KMS-11 (cell line): ENCODE results near the gene GPR17.

Source experiments
- H2AFZ ChIP-seq: fragments of 200-600 bp; sonication (generic); 2 replicates; pipeline ENCODE4 v1.6.1; 2016; ENCODE audit warnings: antibody characterized with exemption, mixed run types, low read depth
- H3K27ac ChIP-seq: fragments of 200-600 bp; sonication (generic); 2 replicates; pipeline ENCODE4 v1.6.1; 2016; ENCODE audit warnings: mild to moderate bottlenecking, mixed run types
- H3K27me3 ChIP-seq: fragments of 200-600 bp; sonication (generic); 2 replicates; pipeline ENCODE4 v1.6.1; 2017; ENCODE audit warnings: mild to moderate bottlenecking, low read depth, mixed run types, moderate library complexity; ENCODE audit not compliant: insufficient read depth
- H3K36me3 ChIP-seq: fragments of 200-600 bp; sonication (generic); 2 replicates; pipeline ENCODE4 v1.6.1; 2017; ENCODE audit warnings: mild to moderate bottlenecking, mixed run types; ENCODE audit not compliant: insufficient read depth
- H3K4me1 ChIP-seq: fragments of 200-600 bp; sonication (generic); 2 replicates; pipeline ENCODE4 v1.6.1; 2016; ENCODE audit warnings: mild to moderate bottlenecking, low read depth, mixed run types; ENCODE audit not compliant: poor library complexity, severe bottlenecking
- H3K4me2 ChIP-seq: fragments of 200-600 bp; sonication (generic); 2 replicates; pipeline ENCODE4 v1.7.0; 2016; ENCODE audit warnings: mild to moderate bottlenecking, mixed run types
- H3K4me3 ChIP-seq: fragments of 200-600 bp; sonication (generic); IDR thresholded peaks from 2 replicates; pipeline ENCODE4 v1.6.1; 2017; ENCODE audit warnings: low read depth, low read length, mixed read lengths; ENCODE audit not compliant: insufficient read depth
- H3K79me2 ChIP-seq: fragments of 200-600 bp; sonication (generic); 2 replicates; pipeline ENCODE4 v1.6.1; 2016; ENCODE audit warnings: low read depth, mixed run types; ENCODE audit not compliant: insufficient read depth
- H3K9ac ChIP-seq: fragments of 200-600 bp; sonication (generic); 2 replicates; pipeline ENCODE4 v1.6.1; 2016; ENCODE audit warnings: mild to moderate bottlenecking, mixed run types
- H4K20me1 ChIP-seq: fragments of 200-600 bp; sonication (generic); 2 replicates; pipeline ENCODE4 v1.6.1; 2016; ENCODE audit warnings: mild to moderate bottlenecking, mixed run types; ENCODE audit not compliant: insufficient read depth
- TF ChIP-seq, protein P1 (sequence below): fragments of 200-600 bp; sonication (generic); conservative IDR thresholded peaks from 2 replicates; pipeline ENCODE4 v1.6.1; 2017; ENCODE audit warnings: low read depth, mild to moderate bottlenecking, antibody characterized with exemption, low read length, moderate library complexity, mixed read lengths

The GPR17 gene

DNA sequence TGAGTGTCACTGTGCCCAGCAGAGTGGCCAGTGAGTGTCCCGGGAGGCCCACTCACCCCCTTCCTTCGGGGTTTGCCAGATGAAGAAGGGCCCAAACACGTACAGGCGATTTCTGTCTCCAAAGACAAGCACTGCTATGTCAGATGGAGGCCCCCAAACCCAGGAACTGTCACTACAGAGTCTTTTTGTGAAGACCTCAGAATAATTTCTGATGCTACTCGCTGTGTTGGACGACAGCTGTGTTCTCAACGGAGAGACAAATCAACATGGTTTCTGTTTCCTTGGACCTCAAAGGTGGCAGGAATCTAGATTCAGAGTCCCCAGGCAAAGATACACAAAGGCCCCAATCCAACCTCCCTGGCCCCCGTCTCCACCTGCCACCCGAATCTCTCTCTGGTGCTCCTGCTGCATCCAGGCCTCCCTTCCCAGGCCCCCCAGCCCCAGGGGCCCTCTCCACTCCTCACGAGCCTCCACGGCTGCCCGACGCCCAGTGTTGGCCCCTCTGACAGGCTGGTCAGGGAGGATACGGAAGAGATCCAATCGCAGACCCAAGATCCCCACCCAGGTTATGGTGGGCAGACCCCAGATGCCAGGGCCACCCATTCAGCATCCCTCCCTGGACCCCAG is 2.4 kb upstream of the GPR17 start:
- no peaks in the 10 kb centered on the region for H3K4me1 ChIP-seq
- H3K9ac ChIP-seq, result no peak overlapping the region
- no peak overlapping the region for H3K27ac ChIP-seq
- no peaks in the 10 kb centered on the region for H3K36me3 ChIP-seq
- no peaks in the 10 kb centered on the region for H3K79me2 ChIP-seq
- H3K4me2 ChIP-seq, result no peak overlapping the region
- no peaks in the 10 kb centered on the region for H3K27me3 ChIP-seq
- TF ChIP-seq, protein P1, sequence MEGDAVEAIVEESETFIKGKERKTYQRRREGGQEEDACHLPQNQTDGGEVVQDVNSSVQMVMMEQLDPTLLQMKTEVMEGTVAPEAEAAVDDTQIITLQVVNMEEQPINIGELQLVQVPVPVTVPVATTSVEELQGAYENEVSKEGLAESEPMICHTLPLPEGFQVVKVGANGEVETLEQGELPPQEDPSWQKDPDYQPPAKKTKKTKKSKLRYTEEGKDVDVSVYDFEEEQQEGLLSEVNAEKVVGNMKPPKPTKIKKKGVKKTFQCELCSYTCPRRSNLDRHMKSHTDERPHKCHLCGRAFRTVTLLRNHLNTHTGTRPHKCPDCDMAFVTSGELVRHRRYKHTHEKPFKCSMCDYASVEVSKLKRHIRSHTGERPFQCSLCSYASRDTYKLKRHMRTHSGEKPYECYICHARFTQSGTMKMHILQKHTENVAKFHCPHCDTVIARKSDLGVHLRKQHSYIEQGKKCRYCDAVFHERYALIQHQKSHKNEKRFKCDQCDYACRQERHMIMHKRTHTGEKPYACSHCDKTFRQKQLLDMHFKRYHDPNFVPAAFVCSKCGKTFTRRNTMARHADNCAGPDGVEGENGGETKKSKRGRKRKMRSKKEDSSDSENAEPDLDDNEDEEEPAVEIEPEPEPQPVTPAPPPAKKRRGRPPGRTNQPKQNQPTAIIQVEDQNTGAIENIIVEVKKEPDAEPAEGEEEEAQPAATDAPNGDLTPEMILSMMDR, result no peak
- no peak overlapping the region for H3K4me3 ChIP-seq
- no peaks in the 10 kb centered on the region for H4K20me1 ChIP-seq
- H2AFZ ChIP-seq, result no peak overlapping the region

DNA sequence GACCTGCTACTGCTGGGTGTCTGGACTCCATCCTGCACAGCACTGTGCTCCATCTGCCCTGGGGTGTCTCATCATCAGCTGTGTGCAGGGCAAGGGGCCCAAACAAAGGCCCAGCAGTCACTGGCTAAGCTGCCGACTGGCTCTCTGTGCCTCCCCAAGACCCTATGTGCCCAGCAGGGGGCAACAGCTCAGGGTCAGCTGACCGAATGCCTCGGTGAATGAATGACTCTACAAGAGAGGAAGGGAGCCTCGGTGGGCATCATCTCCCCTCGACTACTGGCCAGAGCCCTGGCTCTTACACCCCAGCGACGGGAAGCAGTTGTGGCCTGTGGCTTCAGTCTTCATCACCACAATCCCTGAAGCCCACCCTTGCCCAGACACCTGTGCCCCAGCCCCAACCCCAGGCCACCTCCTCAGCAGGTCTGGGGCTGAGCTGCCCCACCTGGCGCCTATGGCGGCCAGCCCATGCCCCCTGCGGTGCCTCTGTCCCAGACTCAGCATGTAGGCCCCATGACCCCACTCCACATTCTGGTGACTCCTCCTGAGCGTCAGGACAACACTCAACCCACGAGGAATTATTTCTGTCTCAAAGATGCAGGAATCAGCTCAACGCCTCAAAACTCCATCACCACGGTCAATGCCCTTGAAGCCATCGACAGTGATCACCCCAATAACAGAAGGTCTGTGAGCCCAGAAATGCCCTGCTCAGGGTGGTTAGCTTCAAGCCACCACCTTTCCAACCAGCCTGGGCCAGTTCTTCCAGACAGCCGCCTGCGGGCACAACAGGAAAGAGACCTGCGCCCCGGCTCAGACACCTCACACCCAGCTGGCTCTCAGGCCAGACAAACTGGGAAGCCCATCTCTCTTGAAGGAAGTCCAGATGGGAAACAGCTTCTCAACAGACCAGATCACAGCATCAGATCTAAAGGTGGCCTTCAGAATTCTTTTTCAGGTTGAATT is 1.6 kb upstream of the GPR17 start:
- H3K27me3 ChIP-seq, result no peaks in the 10 kb centered on the region
- H3K36me3 ChIP-seq, result no peaks in the 10 kb centered on the region
- H3K79me2 ChIP-seq, result no peaks in the 10 kb centered on the region
- H4K20me1 ChIP-seq, result no peaks in the 10 kb centered on the region
- no peak overlapping the region for H3K9ac ChIP-seq
- H3K4me1 ChIP-seq, result no peaks in the 10 kb centered on the region
- no peak overlapping the region for H2AFZ ChIP-seq
- no peak overlapping the region for H3K4me3 ChIP-seq
- TF ChIP-seq, protein P1, result no peak
- H3K27ac ChIP-seq, result no peak overlapping the region
- H3K4me2 ChIP-seq, result no peak overlapping the region

DNA sequence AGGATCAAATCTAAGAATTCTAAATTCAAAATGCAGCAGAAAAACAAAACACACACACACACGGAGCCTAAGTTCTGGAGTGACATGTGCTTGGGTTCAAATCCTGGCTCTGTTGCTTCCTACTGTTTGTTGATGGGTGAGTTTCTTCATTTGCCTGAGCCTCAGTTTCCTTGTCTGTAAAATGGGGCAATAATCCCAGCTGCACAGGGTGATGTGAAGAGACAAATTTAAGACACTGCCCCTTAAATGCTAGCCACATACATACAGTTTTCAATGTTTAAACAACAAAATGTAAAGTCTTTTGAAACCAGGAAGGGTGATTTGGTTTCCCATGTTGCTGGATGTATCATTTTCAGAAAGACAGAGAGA is 943 bp upstream of the GPR17 start:
- TF ChIP-seq, protein P1, result no peak
- no peak overlapping the region for H3K4me3 ChIP-seq
- no peak overlapping the region for H2AFZ ChIP-seq
- no peaks in the 10 kb centered on the region for H3K27me3 ChIP-seq
- no peaks in the 10 kb centered on the region for H3K79me2 ChIP-seq
- no peak overlapping the region for H3K27ac ChIP-seq
- H3K36me3 ChIP-seq, result no peaks in the 10 kb centered on the region
- H3K4me2 ChIP-seq, result no peak overlapping the region
- H3K9ac ChIP-seq, result no peak overlapping the region
- no peaks in the 10 kb centered on the region for H3K4me1 ChIP-seq
- H4K20me1 ChIP-seq, result no peaks in the 10 kb centered on the region

DNA sequence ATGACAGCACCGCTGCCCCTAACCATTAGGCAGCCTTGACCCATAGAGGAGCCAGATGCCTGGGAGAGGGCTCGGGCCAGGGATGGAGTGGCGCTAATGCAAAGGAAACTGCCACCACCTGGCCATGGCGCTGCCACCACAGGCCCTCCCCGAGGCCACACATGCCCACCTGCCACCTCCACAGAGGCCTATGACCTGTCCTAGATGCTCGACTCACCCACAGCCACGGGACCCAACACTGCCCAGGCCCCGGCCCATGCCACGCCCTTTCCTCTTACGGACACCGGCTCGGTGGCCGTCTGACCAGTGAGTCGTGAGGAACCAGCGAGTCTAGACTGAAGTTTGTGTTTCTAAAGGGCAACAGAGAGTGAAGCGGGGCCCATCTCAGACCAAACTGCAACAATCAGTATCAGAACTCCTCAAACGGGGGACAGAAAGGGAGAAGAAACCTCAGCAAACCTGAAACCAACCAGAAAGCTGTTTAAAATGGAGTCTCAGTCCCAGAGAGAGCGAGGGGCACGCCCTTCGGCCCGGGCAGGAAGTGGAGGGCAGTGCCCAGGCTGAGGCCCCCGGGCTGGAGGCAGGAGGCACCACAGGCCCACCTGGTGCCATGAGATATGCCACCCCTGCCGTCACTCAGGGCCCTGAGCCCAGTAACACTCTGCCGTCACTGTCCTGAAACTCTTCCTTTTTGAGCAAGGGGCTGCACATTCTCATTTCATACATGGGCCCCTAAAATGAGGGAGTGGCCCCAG is 711 bp downstream of the GPR17 start:
- no peak overlapping the region for H3K4me3 ChIP-seq
- no peaks in the 10 kb centered on the region for H3K79me2 ChIP-seq
- no peaks in the 10 kb centered on the region for H3K36me3 ChIP-seq
- H3K27ac ChIP-seq, result no peak overlapping the region
- no peaks in the 10 kb centered on the region for H4K20me1 ChIP-seq
- no peaks in the 10 kb centered on the region for H3K27me3 ChIP-seq
- no peak overlapping the region for H2AFZ ChIP-seq
- H3K4me2 ChIP-seq, result no peak overlapping the region
- H3K4me1 ChIP-seq, result no peaks in the 10 kb centered on the region
- TF ChIP-seq, protein P1, result no peak
- no peak overlapping the region for H3K9ac ChIP-seq
